Stimulated activated CD4-positive, alpha-beta T cell treated with anti-CD3 and anti-CD28 coated beads, Interleukin-2, amount 100 ng/mL, for 24 hours (primary cell): ENCODE measurements around the gene ZCWPW1.

ENCODE experiments used
- DNase-seq, 2 donors: peaks; one replicate each; pipeline ENCODE4 v3.0.0-alpha.2; 2020

ZCWPW1 gene

DNA sequence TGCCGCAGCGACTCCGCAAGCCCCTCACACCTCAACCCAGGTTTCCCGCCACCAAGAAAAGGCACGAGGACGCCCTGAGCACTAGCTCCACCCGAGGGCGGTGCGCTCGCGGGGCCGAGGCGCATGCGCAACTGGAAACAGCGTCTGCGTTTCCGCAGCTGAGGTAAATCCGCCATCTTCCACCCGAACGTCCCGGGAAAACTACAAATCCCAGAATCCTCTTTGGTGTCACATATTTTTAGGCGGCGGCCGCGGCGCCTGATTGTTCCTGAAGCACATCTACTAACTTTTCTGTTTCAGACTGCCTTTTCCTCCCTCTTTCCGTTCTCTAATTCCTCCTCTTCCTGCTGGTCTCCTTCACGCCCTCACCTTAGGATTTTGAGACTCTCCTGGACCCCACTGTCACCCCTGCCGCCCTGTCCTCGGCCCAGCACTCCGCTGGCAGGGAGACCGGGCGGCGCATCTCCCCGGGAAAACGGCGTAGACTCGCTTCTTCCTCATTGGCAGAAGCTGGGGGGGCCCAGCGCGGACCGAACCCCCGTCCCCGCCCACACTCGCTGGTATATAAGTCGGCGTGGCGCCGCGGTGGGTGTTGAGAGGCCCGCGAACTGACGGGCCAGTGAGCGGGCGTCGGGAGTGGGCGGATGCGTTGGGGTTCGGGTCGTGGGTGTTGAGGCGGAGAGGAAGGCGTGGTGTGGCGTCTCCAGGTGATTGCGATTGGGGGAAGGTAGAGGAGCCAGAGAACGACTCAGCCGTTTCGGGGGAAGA is at the start of gene ZCWPW1:
ZCWPW1 (minus strand) TSS at position 505 of the 768 bp plus-strand sequence. CDS start 8,054 bp downstream, outside the sequence.
- peak; percentile 96 to 98 for DNase-seq

- DNase-seq: no peak
These were observed 49.4 kb upstream of the ZCWPW1 start for GRCh38 chr7:100477871-100478267.

GRCh38 chr7:100476903-100477870 is 48.7 kb upstream of the ZCWPW1 start:
- peak; percentile 57 to 59 for DNase-seq

GRCh38 chr7:100476101-100476780 is 47.7 kb upstream of the ZCWPW1 start:
- no peak for DNase-seq

DNA sequence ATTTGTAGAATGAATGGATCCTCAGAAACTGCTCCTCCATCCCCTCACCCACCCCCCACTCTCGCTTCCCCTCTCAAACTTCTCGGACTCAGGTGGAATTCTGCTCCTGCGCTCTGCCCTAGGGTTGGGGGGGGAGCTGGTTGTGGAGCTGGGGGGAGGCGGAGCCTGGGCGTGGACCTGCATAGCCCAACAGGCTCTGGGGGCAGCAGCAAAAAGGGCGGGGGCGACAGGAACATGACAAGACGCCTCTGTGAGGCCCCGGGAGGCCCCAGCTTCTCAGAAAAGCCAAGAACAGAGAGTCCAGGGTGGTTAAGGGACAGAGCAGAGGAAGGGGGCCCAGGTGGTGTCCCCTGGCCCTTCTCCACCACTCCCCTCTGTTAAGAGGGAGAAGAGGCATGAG is 47.0 kb upstream of the ZCWPW1 start:
- DNase-seq: peak; percentile 32 to 36

- peak in 1 of 2 donors; percentile 19 for DNase-seq
These were observed 44.5 kb upstream of the ZCWPW1 start for GRCh38 chr7:100472854-100473499.

DNA sequence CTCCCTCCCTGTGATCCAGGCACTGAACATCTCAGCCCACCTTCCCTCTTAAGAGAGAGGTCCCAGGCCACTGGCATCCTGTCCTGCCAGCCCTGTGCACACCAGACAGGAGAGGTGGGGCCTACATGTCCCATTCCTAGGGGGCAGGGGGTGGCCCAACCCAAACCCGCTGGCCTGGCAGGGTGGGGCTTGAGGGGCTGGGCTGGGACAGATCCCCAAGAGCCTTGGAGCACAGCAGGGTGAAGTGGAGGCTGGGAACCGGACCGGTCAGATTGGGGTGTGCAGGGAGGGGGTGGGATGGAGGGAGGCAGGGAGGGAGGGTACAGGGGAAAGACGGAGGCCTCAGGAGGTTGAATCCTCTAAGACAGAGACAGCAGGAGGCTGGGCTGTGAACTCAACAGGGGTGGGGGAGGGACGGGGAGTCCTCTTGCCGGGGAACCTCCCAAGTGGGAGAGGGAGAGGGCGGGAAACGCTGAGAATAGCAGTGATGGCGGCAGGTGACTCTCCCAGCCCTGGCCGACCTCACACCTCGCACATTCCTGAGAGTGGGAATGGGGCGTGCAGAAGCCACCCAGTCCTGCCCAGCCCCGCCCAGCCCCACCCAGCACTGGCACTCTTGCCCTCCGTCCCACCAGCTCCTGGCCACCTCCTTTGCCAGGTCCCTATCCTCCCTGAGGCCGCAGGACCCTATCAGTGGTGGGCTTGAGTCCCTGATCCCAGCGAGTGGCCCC is 43.8 kb upstream of the ZCWPW1 start:
- DNase-seq: no peak

- no peak for DNase-seq
These were observed 42.5 kb upstream of the ZCWPW1 start for GRCh38 chr7:100471021-100471420.

DNA sequence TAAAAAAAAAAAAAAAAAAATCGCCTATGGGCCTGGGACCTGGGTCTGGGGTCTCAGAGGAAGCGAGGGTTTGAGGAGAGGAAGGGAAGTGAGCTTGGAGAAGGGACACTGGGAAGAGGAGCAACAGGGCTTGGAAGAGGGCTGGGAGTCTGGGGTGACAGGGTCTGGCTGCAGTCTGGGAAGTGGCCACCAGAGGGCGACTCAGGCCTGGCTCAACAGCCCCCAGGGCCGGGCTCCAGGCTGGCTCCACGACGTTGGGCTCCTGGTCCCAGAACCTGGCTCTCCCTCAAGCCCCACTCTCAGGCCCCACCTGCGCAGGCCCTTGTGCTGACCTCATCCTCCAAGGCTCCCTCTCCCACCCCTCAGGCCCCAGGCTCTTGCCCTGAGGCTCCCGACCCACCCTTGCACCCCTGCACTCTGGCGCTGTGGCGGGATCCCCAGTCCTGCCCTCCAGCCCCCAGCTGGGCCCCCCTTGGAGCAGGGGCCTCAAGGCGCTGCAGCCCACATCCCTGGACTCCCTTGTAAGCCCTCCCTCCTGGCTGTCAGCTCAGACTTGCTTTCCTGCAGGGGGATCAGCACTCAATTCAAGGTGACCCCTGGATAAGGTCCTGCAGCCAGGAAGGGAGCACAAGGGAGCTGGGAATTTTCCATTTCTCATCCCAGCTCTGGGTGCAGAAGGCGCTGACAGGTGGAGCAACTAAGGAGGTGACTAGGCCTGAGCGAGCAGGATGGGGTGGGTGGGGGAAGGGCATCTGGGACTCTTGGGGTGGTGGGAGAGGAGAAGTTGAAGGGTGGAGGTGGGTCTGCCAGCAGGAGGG is 40.9 kb upstream of the ZCWPW1 start:
- peak; percentile 91 to 92 for DNase-seq

DNA sequence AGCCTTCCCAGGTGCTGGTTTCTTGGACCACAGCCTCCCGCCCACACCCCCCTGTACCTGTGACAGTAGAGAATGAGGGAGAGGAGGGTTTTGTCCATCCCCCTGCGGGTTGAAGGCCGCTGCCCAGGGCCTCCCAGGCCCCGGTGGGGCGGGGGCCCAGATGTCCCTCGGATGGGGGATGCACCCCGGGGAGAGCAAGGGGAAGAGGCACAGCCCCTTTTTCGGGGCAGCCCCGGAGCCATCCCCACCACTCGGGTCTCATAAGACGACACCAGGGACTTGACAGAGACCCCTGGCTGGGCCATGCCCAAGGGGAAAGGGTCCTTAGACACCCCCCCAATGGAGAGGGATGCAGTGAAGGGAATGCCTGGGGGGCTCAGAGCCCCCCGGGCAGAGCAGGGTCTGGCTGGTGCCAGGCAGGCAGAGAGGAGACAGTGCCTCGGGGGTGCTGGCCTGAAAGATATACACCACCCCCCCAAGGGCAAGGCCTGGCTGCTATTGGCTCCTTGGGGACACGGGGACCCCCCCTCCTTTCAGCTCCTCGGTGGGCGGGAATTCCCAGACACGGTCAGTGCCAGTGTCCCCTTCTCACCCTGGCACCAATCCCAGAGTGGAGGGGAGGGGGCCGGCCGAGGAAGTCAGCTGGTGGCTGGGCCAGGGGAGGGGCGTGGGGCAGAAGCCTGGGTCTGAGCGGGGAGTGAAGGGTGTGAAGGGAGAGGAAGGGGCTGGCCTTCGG is 39.3 kb upstream of the ZCWPW1 start:
- DNase-seq: no peak

DNA sequence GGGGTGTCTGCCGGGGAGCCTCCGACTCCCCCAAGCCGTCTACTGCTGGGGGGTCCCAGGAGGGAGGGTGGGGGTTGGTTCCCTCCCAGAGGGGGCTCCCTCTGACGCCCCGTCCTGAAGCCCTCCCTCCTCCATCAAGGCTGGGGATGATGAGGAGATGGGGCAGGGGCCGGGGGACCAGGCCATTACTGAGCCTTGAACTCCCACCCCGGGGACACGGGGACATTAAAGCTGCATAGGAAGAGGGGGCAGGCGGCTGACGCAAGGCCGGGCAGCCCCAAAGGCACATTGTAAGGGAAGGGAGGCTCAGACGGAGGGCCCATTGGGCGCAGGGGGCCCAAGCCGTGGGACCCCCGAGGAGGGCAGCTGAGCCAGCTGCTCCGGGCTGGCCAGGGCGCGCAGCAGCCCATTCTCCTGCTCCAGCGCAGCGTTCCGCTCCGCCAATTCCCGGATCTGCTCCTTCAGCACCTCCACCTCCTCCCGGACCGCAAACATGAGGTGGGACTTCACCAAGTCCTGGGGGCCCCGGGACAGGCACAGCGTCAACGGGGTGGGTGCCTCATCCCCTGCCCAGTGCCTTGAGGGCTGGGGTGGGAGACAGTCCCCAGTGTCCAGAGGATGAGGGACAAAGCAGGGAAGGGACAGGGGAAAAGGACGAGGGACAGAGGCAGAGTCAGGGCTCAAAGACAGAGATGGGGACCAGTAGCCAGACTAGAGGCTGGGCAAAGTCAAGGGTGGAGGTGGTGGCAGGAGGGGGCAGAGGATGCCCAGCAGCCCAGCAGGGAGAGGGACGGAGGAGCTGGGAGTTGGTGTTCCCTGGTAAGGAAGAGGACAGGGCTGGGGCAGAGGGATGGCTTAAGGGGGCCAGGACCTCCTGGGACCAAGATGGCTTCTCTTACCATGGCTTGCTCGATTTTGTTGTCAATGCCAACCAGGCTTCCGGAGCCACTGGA is 38.4 kb upstream of the ZCWPW1 start:
- no peak for DNase-seq

DNA sequence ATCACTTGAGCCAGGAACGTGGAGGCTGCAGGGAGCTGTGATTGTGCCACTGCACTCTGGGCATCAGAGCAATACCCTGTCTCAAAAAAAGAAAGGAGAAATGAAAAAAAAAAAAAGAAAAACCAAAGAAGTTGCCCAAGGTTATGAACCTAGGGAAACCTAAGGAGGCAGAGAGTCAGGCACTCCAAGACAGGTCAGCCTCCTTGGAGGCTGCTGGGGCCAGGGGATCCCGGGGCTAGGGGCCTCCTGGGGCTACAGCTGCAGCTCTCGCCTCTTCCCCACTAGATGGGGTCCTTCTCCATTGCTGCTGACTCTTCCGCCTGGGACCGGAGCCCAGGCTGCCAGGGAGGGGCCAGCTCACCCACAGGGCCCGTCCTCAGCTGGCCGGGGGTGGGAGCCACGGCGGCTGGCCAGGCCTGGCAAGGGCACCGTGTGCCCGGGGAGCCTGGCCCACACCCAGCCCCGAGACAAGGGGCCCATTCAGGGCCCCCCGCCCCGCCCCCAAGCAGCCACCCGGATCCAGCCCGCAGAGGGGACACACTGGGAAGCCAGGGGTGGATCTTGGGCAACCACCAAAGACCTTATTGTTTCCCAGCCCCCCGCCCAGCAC is 37.3 kb upstream of the ZCWPW1 start:
- no peak for DNase-seq

GRCh38 chr7:100465299-100465698 is 36.8 kb upstream of the ZCWPW1 start:
- DNase-seq: no peak

DNA sequence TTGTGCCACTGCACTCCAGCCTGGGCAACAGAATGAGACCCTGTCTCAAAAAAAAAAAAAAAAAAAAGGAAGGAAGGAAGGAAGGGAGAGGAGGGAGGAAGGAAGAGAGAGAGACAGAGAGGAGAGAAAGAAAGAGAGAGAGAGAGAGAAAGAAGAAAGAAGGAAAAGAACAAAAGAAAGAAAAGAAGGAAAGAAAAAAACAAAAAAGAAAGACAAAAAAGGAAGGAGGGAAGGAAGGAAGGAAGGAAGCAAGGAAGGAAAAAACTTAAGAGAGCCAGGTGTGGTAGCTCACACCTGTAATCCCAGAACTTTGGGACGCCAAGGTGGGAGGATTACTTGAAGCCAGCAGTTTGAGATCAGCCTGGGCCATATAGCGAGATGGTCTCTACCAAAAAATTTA is 36.3 kb upstream of the ZCWPW1 start:
- DNase-seq: no peak

GRCh38 chr7:100464210-100464660 is 35.7 kb upstream of the ZCWPW1 start, which contains the start of gene SPACDR:
Gene SPACDR, minus strand, starts transcription at chr7:100464260. Its CDS starts 235 bp downstream, at chr7:100464025.
- no peak for DNase-seq

DNA sequence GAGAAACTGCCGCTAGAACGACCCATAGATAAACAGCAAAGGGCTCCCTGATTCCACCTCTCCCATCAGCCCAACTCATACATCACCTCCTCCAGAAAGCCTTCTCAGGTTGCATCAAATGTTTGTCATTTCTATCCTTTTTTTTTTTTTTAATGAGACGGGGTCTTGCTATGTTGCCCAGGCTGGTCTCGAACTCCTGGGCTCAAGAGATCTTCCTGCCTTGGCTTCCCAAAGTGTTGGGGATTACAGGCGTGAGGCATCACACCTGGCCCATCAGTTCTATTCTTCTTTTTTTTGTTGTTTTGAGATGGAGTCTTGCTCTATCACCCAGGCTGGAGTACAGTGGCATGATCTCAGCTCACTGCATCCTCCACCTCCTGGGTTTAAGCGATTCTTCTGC is 28.5 kb upstream of the ZCWPW1 start:
- DNase-seq: no peak

GRCh38 chr7:100456562-100456961 is 28.1 kb upstream of the ZCWPW1 start:
- DNase-seq: no peak

DNA sequence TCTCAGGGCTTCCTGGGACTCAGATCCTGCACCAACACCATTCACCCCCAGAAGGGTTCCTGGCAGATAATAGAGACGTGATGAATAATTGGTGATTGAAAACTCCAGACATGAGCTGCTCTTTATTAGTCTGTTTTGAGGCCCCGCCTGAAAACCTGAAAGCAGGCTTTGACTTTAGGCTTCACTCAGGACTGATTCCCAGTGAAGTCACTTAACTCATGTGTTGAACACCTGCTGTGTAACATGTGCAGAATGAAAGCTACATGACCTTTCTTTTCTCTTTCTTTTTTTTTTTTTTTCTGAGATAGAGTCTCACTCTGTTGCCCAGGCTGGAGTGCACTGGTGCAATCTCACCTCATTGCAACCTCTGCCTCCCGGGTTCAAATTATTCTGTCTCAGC is 26.7 kb upstream of the ZCWPW1 start:
- no peak for DNase-seq
